Upper lobe of left lung (tissue), 4 donors: ENCODE data around the gene TOGARAM2.

Experiments used
- EP300 ChIP-seq, 4 donors: sonication (generic); formaldehyde crosslinking; IDR thresholded peaks; one replicate each; pipeline ENCODE4 v1.5.1; 2017; ENCODE audit warnings: antibody characterized with exemption in 4 of 4, control low read depth in 2 of 4
- POLR2A ChIP-seq, 4 donors: fragments of 450-650 bp; IDR thresholded peaks; one replicate each; pipeline ENCODE4 v1.5.1; 2016 to 2017; ENCODE audit warnings: antibody characterized with exemption in 4 of 4, mild to moderate bottlenecking in 2 of 4
- POLR2AphosphoS5 ChIP-seq, 2 donors: sonication (generic); formaldehyde crosslinking; IDR thresholded peaks; one replicate each; pipeline ENCODE4 v1.5.1; 2017; ENCODE audit warnings: antibody characterized with exemption in 2 of 2
- TF ChIP-seq, protein P1 (sequence below), 6 experiments: fragments of 450-650 bp in 4 of 6; fragments of 200-600 bp in 2 of 6; sonication (generic) in 2 of 6; IDR thresholded peaks; one replicate each; pipeline ENCODE4 v1.5.1; 2016 to 2019; ENCODE audit warnings: antibody characterized with exemption in 6 of 6

DNA sequence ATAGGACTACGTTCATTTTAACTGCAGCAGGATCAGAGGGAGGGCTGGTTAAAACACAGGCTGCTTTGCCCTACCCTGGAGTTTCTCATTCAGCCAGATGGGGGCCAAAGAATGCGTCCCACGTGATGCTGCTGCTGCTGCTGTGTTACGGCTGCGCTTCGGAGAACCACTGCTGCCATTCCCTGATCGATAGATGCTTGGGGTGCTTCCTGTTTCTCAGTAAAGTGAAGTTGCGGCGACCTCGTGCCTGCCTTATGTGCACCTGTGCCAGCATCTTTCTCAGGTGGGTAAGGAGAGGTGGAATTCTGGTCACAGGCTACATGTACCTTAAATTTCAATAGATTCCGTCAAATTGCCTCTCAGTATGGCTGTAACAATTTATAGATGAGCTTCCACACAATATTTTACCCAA lies 24.7 kb upstream of the TOGARAM2 start:
- TF ChIP-seq, protein P1, sequence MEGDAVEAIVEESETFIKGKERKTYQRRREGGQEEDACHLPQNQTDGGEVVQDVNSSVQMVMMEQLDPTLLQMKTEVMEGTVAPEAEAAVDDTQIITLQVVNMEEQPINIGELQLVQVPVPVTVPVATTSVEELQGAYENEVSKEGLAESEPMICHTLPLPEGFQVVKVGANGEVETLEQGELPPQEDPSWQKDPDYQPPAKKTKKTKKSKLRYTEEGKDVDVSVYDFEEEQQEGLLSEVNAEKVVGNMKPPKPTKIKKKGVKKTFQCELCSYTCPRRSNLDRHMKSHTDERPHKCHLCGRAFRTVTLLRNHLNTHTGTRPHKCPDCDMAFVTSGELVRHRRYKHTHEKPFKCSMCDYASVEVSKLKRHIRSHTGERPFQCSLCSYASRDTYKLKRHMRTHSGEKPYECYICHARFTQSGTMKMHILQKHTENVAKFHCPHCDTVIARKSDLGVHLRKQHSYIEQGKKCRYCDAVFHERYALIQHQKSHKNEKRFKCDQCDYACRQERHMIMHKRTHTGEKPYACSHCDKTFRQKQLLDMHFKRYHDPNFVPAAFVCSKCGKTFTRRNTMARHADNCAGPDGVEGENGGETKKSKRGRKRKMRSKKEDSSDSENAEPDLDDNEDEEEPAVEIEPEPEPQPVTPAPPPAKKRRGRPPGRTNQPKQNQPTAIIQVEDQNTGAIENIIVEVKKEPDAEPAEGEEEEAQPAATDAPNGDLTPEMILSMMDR (IDR thresholded peaks at IDR 0.05), result no peak
- TF ChIP-seq POLR2A (IDR thresholded peaks at IDR 0.05), result no peak
- TF ChIP-seq POLR2AphosphoS5 (IDR thresholded peaks at IDR 0.05), result no peak
- TF ChIP-seq EP300 (IDR thresholded peaks at IDR 0.05), result no peak
